GM12873 (cell line): ENCODE measurements around the gene LETM1.

Experiments used
- TF ChIP-seq, protein P1 (sequence below): IDR thresholded peaks from 2 replicates; pipeline ENCODE4 v1.5.1; 2012; ENCODE audit warnings: low read depth, mild to moderate bottlenecking, moderate library complexity, low read length, control low read depth; ENCODE audit not compliant: insufficient read depth; ENCODE audit errors: missing control alignments

The LETM1 gene

DNA sequence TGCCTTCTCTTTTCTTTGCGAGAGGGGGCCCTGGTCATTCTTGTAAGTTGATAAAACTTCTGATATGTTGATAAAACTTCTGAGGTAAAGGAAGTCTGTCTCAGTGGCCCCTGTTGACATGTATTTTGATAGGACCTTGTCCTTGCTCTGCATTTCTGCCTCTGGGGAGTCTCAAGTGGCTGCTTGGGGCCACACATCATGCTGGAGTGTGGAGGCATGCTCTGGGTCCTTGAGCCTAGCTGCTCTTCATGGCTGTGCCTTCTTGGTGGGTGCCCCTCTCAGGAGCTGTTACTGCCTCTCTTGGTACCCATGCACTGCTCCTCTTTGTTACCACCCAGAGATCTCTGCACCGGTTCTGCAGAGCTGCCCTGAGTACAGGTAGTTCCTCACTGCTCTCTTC lies 29.5 kb upstream of the LETM1 start:
- TF ChIP-seq, protein P1, sequence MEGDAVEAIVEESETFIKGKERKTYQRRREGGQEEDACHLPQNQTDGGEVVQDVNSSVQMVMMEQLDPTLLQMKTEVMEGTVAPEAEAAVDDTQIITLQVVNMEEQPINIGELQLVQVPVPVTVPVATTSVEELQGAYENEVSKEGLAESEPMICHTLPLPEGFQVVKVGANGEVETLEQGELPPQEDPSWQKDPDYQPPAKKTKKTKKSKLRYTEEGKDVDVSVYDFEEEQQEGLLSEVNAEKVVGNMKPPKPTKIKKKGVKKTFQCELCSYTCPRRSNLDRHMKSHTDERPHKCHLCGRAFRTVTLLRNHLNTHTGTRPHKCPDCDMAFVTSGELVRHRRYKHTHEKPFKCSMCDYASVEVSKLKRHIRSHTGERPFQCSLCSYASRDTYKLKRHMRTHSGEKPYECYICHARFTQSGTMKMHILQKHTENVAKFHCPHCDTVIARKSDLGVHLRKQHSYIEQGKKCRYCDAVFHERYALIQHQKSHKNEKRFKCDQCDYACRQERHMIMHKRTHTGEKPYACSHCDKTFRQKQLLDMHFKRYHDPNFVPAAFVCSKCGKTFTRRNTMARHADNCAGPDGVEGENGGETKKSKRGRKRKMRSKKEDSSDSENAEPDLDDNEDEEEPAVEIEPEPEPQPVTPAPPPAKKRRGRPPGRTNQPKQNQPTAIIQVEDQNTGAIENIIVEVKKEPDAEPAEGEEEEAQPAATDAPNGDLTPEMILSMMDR: no peak

DNA sequence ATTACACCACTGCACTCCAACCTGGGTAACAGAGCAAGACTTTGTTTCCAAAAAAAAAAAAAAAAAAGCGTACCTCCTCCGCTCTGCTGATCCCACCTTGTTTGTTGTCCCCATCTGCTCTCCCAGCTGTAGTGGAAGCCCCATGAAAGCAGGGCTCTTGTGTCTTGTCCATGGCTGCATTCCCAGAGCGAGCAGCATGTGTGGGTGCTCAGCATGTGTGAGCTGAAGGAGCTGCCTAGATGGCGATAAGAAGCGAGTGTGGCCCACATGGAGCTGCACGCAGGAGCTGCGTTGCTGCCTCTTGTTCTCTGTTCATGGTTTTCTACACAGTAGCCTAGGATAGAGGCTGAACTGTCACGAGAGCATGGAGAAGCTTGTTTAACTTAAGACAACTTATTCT lies 27.6 kb upstream of the LETM1 start:
- TF ChIP-seq, protein P1: no peak

DNA sequence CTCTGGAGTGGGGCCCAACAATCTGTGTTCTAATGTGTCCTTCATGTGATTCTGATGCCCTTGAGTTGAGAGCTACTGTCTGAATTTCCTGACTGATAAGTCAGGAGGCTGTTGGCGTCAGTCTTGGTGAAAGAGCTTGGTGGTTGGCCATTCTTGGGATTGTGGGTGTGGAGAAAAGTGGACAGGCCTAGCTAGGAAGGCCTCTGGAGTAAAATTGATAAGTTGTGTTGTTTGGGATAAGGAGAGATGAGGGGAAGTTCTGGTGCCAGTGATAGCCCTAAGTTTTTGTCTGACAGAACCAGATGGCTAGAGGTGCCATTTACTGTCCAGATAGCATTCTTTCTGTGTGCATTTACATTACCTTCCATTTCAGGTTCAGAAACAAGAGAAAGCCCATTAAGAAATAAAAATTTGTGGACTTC lies 26.9 kb upstream of the LETM1 start:
- TF ChIP-seq, protein P1: no peak

DNA sequence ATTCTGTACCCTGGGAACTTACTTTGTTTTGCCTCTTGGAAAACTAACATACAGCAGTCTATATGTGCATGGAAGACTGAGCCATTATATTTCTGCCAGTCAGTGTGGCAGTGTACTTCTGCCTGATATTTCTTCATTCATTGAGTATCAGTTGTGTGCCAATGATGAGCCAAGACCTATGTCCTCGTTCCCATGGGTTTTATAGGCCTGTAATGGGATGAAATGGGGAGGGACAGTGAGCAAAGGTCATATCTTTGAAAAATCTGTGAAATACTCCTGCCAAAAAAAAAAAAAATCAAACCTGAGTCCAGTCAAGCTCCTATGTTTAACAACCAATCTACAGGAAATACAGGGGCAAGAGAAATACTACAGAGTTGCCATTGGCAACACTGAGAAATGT lies 24.4 kb upstream of the LETM1 start:
- TF ChIP-seq, protein P1: no peak

DNA sequence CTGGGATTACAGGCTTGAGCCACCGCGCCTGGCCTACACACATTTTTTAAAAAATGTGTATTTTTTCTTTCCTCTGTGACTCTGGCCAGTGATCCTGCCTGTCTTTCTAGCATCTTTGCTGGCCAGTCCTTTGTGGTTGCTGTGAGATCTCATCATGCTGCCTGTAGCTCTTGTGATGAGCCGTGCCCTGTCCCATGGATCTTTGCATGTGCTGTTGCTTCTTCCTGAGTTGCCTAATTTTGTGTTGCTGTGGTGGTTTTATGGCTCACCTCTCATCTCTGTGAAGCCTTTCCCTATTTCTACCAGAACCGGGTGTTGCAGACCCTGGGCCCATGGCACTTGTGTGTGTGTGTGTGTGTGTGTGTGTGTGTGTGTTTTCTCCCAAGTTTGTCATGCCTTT lies 23.5 kb upstream of the LETM1 start:
- TF ChIP-seq, protein P1: no peak

DNA sequence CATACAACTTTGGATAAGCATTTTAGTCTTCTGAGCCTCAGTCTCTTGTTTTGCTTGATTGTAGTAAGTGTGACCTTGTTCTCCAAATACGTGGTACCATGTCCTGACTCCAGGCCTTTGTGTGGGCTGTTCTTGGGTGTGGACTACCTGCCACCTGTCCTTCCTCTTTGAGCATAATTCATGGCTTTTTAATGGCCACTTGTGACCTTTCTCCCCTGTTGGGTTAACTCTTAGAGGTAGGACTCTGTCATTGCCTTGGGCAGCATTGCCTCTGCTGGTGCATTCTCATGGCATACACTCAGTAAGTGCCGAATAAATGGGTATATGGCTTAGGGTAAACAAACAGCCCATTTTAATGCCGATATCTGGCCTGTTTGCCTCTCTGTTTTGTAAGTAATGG lies 18.2 kb upstream of the LETM1 start:
- TF ChIP-seq, protein P1: no peak

DNA sequence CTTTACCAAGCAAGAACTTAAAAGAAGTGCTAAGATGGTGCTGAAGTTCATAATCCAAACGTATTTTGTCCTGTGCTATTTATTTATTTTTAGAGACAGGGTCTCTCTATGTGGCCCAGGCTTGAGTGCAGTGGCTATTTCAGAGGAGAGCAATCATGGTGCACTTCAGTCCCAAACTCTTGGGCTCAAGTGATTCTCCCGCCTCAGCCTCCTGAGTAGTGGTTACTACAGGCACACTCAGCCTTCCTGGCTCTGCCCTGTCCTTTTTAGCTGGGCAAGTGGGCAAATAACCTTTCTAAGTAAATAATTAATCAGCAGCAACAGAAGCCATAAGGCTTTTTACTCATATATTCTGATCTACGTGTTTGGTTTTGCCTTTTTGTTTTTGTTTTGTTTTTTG lies 17.8 kb upstream of the LETM1 start:
- TF ChIP-seq, protein P1: no peak
